K562 (cell line): ENCODE data around the gene EIF1. TPM values are rescaled to one million over a fixed set of nuclear protein-coding genes. Genes with fewer than 3 reads are reported as not detected.

ENCODE experiments used
- CLOCK ChIP-seq: fragments of 250-450 bp; sonication (Bioruptor Pico); IDR thresholded peaks from 2 replicates; pipeline ENCODE4 v1.4.0; 2020; ENCODE audit warnings: mild to moderate bottlenecking, moderate library complexity, borderline replicate concordance
- GATA2 ChIP-seq: sonication (generic); formaldehyde crosslinking; IDR thresholded peaks from 2 replicates; pipeline ENCODE4 v1.4.0; 2020; ENCODE audit warnings: mild to moderate bottlenecking, missing genetic modification reagents
- MAZ ChIP-seq, 2 experiments: fragments of 450-650 bp in 1 of 2; sonication (generic) in 1 of 2; formaldehyde crosslinking; IDR thresholded peaks in 1 of 2; conservative IDR thresholded peaks in 1 of 2; 2 replicates each; pipeline versions ENCODE4 v1.4.0 to v1.5.0; 2020; ENCODE audit warnings: mild to moderate bottlenecking in 1 of 2, missing genetic modification reagents in 1 of 2
- NCOA2 ChIP-seq, 2 experiments: fragments of 450-650 bp; IDR thresholded peaks; 2 replicates each; pipeline ENCODE4 v1.6.1; 2018; ENCODE audit warnings: mild to moderate bottlenecking in 2 of 2, moderate library complexity in 1 of 2; ENCODE audit not compliant: partially characterized antibody in 2 of 2
- PHF8 ChIP-seq: fragments of 200-600 bp; sonication (generic); IDR thresholded peaks from 2 replicates; pipeline ENCODE4 v1.6.1; 2012; ENCODE audit warnings: mixed run types, mild to moderate bottlenecking, inconsistent platforms, low read length, moderate library complexity, borderline replicate concordance
- RREB1 ChIP-seq: fragments of 250-450 bp; sonication (Bioruptor Pico); IDR thresholded peaks from 2 replicates; pipeline ENCODE4 v1.4.0; 2020
- SP2 ChIP-seq: IDR thresholded peaks from 2 replicates; pipeline ENCODE4 v1.6.1; 2011; ENCODE audit warnings: mild to moderate bottlenecking, low read depth, low read length, moderate library complexity; ENCODE audit not compliant: poor library complexity, severe bottlenecking; ENCODE audit errors: extremely low read depth
- TCF7L2 ChIP-seq: fragments of 150-350 bp; IDR thresholded peaks from 2 replicates; pipeline ENCODE4 v1.6.1; 2016; ENCODE audit warnings: low read depth, mild to moderate bottlenecking, low read length, moderate library complexity
- USF1 ChIP-seq: sonication (generic); formaldehyde crosslinking; IDR thresholded peaks from 2 replicates; pipeline ENCODE4 v1.9.0; 2022; ENCODE audit warnings: mild to moderate bottlenecking, missing genetic modification reagents
- YY1 ChIP-seq, 3 experiments: IDR thresholded peaks; 2 replicates each; pipeline ENCODE4 v1.6.1; 2011; ENCODE audit warnings: low read length in 2 of 3, mild to moderate bottlenecking in 2 of 3, moderate library complexity in 2 of 3, borderline replicate concordance in 1 of 3, control low read depth in 1 of 3, low read depth in 1 of 3; ENCODE audit not compliant: insufficient read depth in 3 of 3, insufficient replicate concordance in 2 of 3, control insufficient read depth in 1 of 3, insufficient read length in 1 of 3; ENCODE audit errors: extremely low read depth in 1 of 3
- ZFP30 ChIP-seq: fragments of 250-450 bp; sonication (Bioruptor Pico); IDR thresholded peaks from 2 replicates; pipeline ENCODE4 v1.8.0; 2022; ENCODE audit warnings: moderate library complexity, mild to moderate bottlenecking, inconsistent platforms, borderline replicate concordance
- ZNF695 ChIP-seq: fragments of 450-650 bp; formaldehyde crosslinking; IDR thresholded peaks from 2 replicates; pipeline ENCODE4 v1.4.0; 2020; ENCODE audit warnings: mild to moderate bottlenecking, moderate library complexity
- ZNF707 ChIP-seq: fragments of 250-450 bp; sonication (Bioruptor Pico); conservative IDR thresholded peaks from 2 replicates; pipeline ENCODE4 v1.8.0; 2022; ENCODE audit warnings: inconsistent platforms, mild to moderate bottlenecking, moderate library complexity
- polyA plus RNA-seq, 8 experiments: library from polyadenylated mRNA; depleted of rRNA in 4 of 8; stranded (reverse) in 5 of 8; unstranded in 3 of 8; fragments of >200 nt; fragmentation: Nextera tagmentation in 2 of 8; fragmentation: Illumina TruSeq in 1 of 8; extraction: Ambion mirVana in 2 of 8; extraction: Trizol in 1 of 8; gene quantifications; 2 replicates each; pipeline versions ENCODE4 v1.2.1 to v1.2.3, GENCODE V29; 2011 to 2014; ENCODE audit warnings: inconsistent platforms in 1 of 8, missing spikeins in 1 of 8
- total RNA-seq, 7 experiments: library from RNA; depleted of rRNA in 6 of 7; stranded (reverse); fragments of >200 nt in 6 of 7; fragmentation: Illumina TruSeq in 2 of 7; extraction: Trizol in 2 of 7; gene quantifications; 2 replicates each; pipeline versions ENCODE4 v1.2.1 to v1.2.3, GENCODE V29; 2011 to 2021; ENCODE audit warnings: low replicate concordance in 1 of 7
- TF ChIP-seq, protein P1 (sequence below), 2 experiments: fragments of 450-650 bp in 1 of 2; sonication (generic) in 1 of 2; formaldehyde crosslinking; conservative IDR thresholded peaks; 2 replicates each; pipeline versions ENCODE4 v1.4.0 to v1.8.1; 2020 to 2022; ENCODE audit warnings: mild to moderate bottlenecking in 1 of 2, missing genetic modification reagents in 1 of 2

The EIF1 gene
- total and polyA plus RNA-seq, 9 of the 15 experiments (the other 6 are each of a cell fraction or from before 2014, with no cell fraction given), result 67.0 to 1,204 (median 320) TPM

- no peak for TF ChIP-seq ZFP30 (CRISPR knock-in tag)
- TF ChIP-seq YY1 (IDR thresholded peaks at IDR 0.05; ENCODE audit: borderline replicate concordance in 1 of 3, control insufficient read depth in 1 of 3, extremely low read depth in 1 of 3, insufficient read depth in 3 of 3, insufficient read length in 1 of 3, insufficient replicate concordance in 2 of 3, low read depth in 1 of 3, low read length in 2 of 3), result peak; percentile 45 to 93 (median 82)
- no peak for TF ChIP-seq NCOA2 (IDR thresholded peaks at IDR 0.05; ENCODE audit: partially characterized antibody in 2 of 2)
- TF ChIP-seq, protein P1, sequence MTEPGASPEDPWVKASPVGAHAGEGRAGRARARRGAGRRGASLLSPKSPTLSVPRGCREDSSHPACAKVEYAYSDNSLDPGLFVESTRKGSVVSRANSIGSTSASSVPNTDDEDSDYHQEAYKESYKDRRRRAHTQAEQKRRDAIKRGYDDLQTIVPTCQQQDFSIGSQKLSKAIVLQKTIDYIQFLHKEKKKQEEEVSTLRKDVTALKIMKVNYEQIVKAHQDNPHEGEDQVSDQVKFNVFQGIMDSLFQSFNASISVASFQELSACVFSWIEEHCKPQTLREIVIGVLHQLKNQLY (CRISPR knock-in tag; conservative IDR thresholded peaks at IDR 0.05), result no peak
- no peak for TF ChIP-seq GATA2 (CRISPR knock-in tag)
- TF ChIP-seq SP2, result no peak
- TF ChIP-seq ZNF695 (CRISPR knock-in tag), result no peak
- TF ChIP-seq CLOCK (CRISPR knock-in tag), result 0 out of 2 replicates have a peak, but pooled peaks have one; percentile 12
- TF ChIP-seq RREB1 (CRISPR knock-in tag), result 0 out of 2 replicates have a peak, but pooled peaks have one; percentile 54
- TF ChIP-seq USF1 (CRISPR knock-in tag), result peak; percentile 72
- TF ChIP-seq PHF8, result peak; percentile 17; the same call in 1 of the 2 replicates
- TF ChIP-seq ZNF707 (CRISPR knock-in tag), result peak; percentile 65; the same call in 1 of the 2 replicates
- TF ChIP-seq MAZ (CRISPR knock-in tag; conservative IDR thresholded peaks at IDR 0.05 in 1 of 2, IDR thresholded peaks at IDR 0.05 in 1 of 2), result peak; percentile 76 to 78
- TF ChIP-seq TCF7L2, result no peak
These were observed 49.6 kb downstream of the EIF1 start (continued) for GRCh38 chr17:41738077-41738800.
